ENCODE data around the gene C6orf62. TPM values are rescaled to one million over a fixed set of nuclear protein-coding genes. Genes with fewer than 3 reads are reported as not detected.

The C6orf62 gene
- total and polyA plus RNA-seq, 2 of the 4 experiments (the other 2 are of a cell fraction) = 47.5 to 50.7 TPM

DNA sequence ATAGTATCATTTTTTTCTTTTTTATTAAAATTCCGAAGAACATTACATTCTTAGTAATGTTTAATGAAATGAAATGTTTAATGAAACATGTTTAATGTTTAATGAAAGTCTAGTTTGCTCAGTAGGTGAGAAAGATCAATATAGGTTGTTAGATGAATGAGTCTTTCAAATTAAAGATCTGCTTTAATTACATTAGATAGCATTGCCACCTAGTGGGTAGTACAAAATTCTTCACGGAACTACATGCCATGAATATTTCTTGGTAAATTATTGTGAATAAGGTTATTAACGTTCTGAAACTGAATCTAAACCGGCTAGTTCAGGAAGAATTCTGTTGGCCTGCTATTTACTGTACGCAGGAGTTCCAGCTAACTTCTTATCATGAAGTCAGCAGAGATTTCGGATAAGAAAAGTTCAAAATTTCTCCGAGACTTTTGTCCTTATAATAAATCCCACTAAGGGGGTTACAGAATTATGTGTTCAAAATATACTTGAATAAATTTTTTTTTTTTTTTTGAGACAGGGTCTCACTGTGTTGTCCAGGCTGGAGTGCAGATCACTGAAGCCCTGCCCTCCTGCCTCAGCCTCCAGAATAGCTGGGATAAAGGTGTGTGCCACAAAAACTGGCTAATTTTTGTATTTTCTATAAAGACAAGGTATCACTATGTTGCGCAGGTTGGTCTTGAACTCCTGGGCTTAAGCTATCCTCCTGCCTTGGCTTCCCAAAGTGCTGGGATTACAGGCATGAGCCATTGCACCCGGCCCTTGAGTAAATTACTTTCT lies 47.9 kb upstream of the C6orf62 start:
- WGBS, 2 experiments (ENCODE audit: extremely low coverage in 2 of 2, insufficient read length in 1 of 2) = no CpG with 5 or more reads among the region's 9 CpGs
- Histone ChIP-seq H3K27me3 (ENCODE audit: control insufficient read depth, insufficient read depth, low read length) (no peaks in the 10 kb centered on the region), H3K9me3 (ENCODE audit: control insufficient read depth, insufficient read depth, low read length) (no peaks in the 10 kb centered on the region), H4K20me1 (ENCODE audit: insufficient read depth, low read length) (no peaks in the 10 kb centered on the region), H3K4me3 (ENCODE audit: insufficient read depth, low read depth, low read length) (no peak overlapping the region), H4K91ac (ENCODE audit: insufficient read depth, low read depth, low read length) (no peak overlapping the region), H3K4ac (ENCODE audit: low read depth, low read length) (no peak overlapping the region), H2AFZ (replicated peaks; ENCODE audit: low read length, poor library complexity) (no peak overlapping the region), H3K4me1 (ENCODE audit: control insufficient read depth, insufficient read depth, low read length) (peaks cover 2% of the 10 kb centered on the region; the same call in 1 of the 2 replicates), H3K9me1 (ENCODE audit: insufficient read depth, low read length) (no peaks in the 10 kb centered on the region; the same call in 1 of the 2 replicates), H2BK120ac (ENCODE audit: low read depth, low read length) (no peak overlapping the region), H4K5ac (ENCODE audit: low read depth, low read length) (no peak overlapping the region), H3K79me1 (ENCODE audit: low read depth in 1 of 2, low read length in 2 of 2) (no peaks in the 10 kb centered on the region), H4K8ac (ENCODE audit: low read depth in 2 of 2, low read length in 2 of 2) (no peak overlapping the region), H2AK9ac (replicated peaks; ENCODE audit: low read depth, low read length, poor library complexity) (no peak overlapping the region), H2AK5ac (ENCODE audit: low read depth, low read length) (no peak overlapping the region), H2BK15ac (ENCODE audit: low read depth, low read length) (no peak overlapping the region), H3K18ac (ENCODE audit: low read depth, low read length) (no peak overlapping the region), H3K56ac (ENCODE audit: extremely low read depth, insufficient read depth, low read length) (no peak overlapping the region), H3K14ac (replicated peaks; ENCODE audit: low read depth, low read length) (no peak overlapping the region), H3K36me3 (ENCODE audit: control insufficient read depth, insufficient read depth, low read length) (no peaks in the 10 kb centered on the region), H3K23ac (ENCODE audit: low read depth, low read length) (no peak overlapping the region), H3K9ac (ENCODE audit: low read depth, low read length) (no peak overlapping the region), H2BK20ac (ENCODE audit: low read depth, low read length) (no peak overlapping the region), H3K4me2 (ENCODE audit: low read depth, low read length) (no peak overlapping the region), H3K27ac (ENCODE audit: insufficient read depth, low read length) (no peak overlapping the region), H2BK5ac (ENCODE audit: low read depth, low read length, poor library complexity, severe bottlenecking) (no peak overlapping the region)
- BruUV-seq (replicated peaks) = no TSS peak
- DNase-seq = peak; percentile 49
- ChIA-PET CTCF (interaction anchor here (0.7 to 1.1 kb wide), 3 partner anchors 14 to 186 kb away, joined by 3 to 6 read pairs (median 4); no protein-coding TSS in a partner anchor), POLR2A (ENCODE audit: unreplicated experiment) (no interaction called here)
- ATAC-seq (ENCODE audit: low read depth) = peak; percentile 75
- in situ Hi-C loops (cut with MboI; ENCODE audit: low sequenced_read_pairs) (loop anchor here (5.0 kb wide), 1 partner anchor 55 kb away; no protein-coding TSS in a partner anchor), dilution Hi-C loops (cut with HindIII; ENCODE audit: low sequenced_read_pairs, unreplicated experiment) (no loop called here), intact Hi-C loops (cut with micrococcal nuclease) (loop anchor here (1.0 to 10.0 kb wide), 3 partner anchors 46 to 482 kb away; no protein-coding TSS in a partner anchor)
- TF ChIP-seq, protein P1, sequence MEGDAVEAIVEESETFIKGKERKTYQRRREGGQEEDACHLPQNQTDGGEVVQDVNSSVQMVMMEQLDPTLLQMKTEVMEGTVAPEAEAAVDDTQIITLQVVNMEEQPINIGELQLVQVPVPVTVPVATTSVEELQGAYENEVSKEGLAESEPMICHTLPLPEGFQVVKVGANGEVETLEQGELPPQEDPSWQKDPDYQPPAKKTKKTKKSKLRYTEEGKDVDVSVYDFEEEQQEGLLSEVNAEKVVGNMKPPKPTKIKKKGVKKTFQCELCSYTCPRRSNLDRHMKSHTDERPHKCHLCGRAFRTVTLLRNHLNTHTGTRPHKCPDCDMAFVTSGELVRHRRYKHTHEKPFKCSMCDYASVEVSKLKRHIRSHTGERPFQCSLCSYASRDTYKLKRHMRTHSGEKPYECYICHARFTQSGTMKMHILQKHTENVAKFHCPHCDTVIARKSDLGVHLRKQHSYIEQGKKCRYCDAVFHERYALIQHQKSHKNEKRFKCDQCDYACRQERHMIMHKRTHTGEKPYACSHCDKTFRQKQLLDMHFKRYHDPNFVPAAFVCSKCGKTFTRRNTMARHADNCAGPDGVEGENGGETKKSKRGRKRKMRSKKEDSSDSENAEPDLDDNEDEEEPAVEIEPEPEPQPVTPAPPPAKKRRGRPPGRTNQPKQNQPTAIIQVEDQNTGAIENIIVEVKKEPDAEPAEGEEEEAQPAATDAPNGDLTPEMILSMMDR (conservative IDR thresholded peaks at IDR 0.05; ENCODE audit: low read depth, low read length) = peak; percentile 68
- TF ChIP-seq SMC3 (IDR thresholded peaks at IDR 0.05; ENCODE audit: low read depth, low read length) (peak; percentile 57), RAD21 (IDR thresholded peaks at IDR 0.05; ENCODE audit: low read length) (peak; percentile 73), RCOR1 (IDR thresholded peaks at IDR 0.05; ENCODE audit: insufficient replicate concordance, low read length) (no peak), FOS (IDR thresholded peaks at IDR 0.05; ENCODE audit: low read depth, low read length) (no peak), BHLHE40 (IDR thresholded peaks at IDR 0.05; ENCODE audit: low read depth, low read length) (no peak), MAFK (IDR thresholded peaks at IDR 0.05; ENCODE audit: low read depth, low read length) (no peak), MXI1 (IDR thresholded peaks at IDR 0.05; ENCODE audit: borderline replicate concordance, low read depth, low read length) (no peak), CHD1 (IDR thresholded peaks at IDR 0.05; ENCODE audit: low read depth, low read length) (no peak)
- TF ChIP-seq, protein P2, sequence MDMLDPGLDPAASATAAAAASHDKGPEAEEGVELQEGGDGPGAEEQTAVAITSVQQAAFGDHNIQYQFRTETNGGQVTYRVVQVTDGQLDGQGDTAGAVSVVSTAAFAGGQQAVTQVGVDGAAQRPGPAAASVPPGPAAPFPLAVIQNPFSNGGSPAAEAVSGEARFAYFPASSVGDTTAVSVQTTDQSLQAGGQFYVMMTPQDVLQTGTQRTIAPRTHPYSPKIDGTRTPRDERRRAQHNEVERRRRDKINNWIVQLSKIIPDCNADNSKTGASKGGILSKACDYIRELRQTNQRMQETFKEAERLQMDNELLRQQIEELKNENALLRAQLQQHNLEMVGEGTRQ (IDR thresholded peaks at IDR 0.05; ENCODE audit: low read depth, low read length) = no peak

Measured in IMR-90 (cell line).